ENCODE results near the gene SEMG2.

Gene SEMG2

GRCh38 chr20:45257161-45257560 lies 36.0 kb downstream of the SEMG2 start:
- H3K4me3 ChIP-seq (ENCODE audit: low read depth, low read length), result no peak overlapping the region
- in situ Hi-C loops (cut with HindIII; ENCODE audit: low sequenced_read_pairs), result no loop called here
- TF ChIP-seq CTCF (IDR thresholded peaks at IDR 0.05; ENCODE audit: low read depth, low read length, missing control alignments), result no peak

GRCh38 chr20:45257711-45258110 lies 36.5 kb downstream of the SEMG2 start:
- DNase-seq (ENCODE audit: low read depth), result no peak
- in situ Hi-C loops (cut with HindIII; ENCODE audit: low sequenced_read_pairs), result no loop called here
- TF ChIP-seq CTCF (IDR thresholded peaks at IDR 0.05; ENCODE audit: low read depth, low read length, missing control alignments), result no peak
- no peak overlapping the region for H3K4me3 ChIP-seq (ENCODE audit: low read depth, low read length)

More at GRCh38 chr20:45257161-45257560, 36.0 kb downstream of the SEMG2 start:
- no peak for DNase-seq (ENCODE audit: low read depth)

GRCh38 chr20:45258259-45258658 lies 37.1 kb downstream of the SEMG2 start:
- TF ChIP-seq CTCF (IDR thresholded peaks at IDR 0.05; ENCODE audit: low read depth, low read length, missing control alignments), result no peak
- DNase-seq (ENCODE audit: low read depth), result no peak
- in situ Hi-C loops (cut with HindIII; ENCODE audit: low sequenced_read_pairs), result no loop called here
- no peak overlapping the region for H3K4me3 ChIP-seq (ENCODE audit: low read depth, low read length)

GRCh38 chr20:45258664-45259063 lies 37.5 kb downstream of the SEMG2 start:
- no peak for TF ChIP-seq CTCF (IDR thresholded peaks at IDR 0.05; ENCODE audit: low read depth, low read length, missing control alignments)
- in situ Hi-C loops (cut with HindIII; ENCODE audit: low sequenced_read_pairs), result no loop called here
- no peak for DNase-seq (ENCODE audit: low read depth)
- no peak overlapping the region for H3K4me3 ChIP-seq (ENCODE audit: low read depth, low read length)

- no peak overlapping the region for H3K4me3 ChIP-seq (ENCODE audit: low read depth, low read length)
- TF ChIP-seq CTCF (IDR thresholded peaks at IDR 0.05; ENCODE audit: low read depth, low read length, missing control alignments), result no peak
- in situ Hi-C loops (cut with HindIII; ENCODE audit: low sequenced_read_pairs), result no loop called here
- DNase-seq (ENCODE audit: low read depth), result no peak
Measured at GRCh38 chr20:45263556-45264266, 42.5 kb downstream of the SEMG2 start.

- in situ Hi-C loops (cut with HindIII; ENCODE audit: low sequenced_read_pairs), result no loop called here
- DNase-seq (ENCODE audit: low read depth), result no peak
Measured at GRCh38 chr20:45266977-45267376, 45.8 kb downstream of the SEMG2 start.

More at GRCh38 chr20:45266977-45267376, 45.8 kb downstream of the SEMG2 start:
- H3K4me3 ChIP-seq (ENCODE audit: low read depth, low read length), result no peak overlapping the region
- TF ChIP-seq CTCF (IDR thresholded peaks at IDR 0.05; ENCODE audit: low read depth, low read length, missing control alignments), result no peak

Data from astrocyte of the cerebellum (primary cell).